ENCODE results near the gene FAM72D.
"Not testable (repeated sequence)": the region's sequence is repeated elsewhere in the genome, so short reads cannot be mapped to it uniquely, and the experiment has no call there.

DNA sequence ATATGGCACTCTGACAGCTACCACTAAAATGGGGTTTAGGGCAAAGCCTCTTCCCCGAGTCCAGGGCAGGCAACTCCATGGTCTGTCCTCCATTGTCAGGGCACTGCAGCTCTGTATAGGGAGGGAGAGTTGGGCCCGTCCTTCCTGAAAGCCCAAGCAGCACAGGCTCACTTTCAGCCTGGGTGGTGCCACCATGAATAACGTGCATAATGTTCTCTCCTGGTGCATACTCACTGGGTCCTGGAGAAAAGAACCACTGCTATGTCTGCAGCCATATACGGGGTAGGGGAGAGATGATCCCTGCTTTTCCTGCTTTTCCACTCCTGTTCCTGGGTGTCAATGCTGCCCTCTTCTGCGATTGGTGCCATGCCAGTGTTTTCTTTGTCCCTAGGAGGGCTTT lies 60.1 kb downstream of the FAM72D start:
- not testable (repeated sequence) for TF ChIP-seq CTCF, POLR2AphosphoS5 (IDR thresholded peaks at IDR 0.05)
